NCI-H1048 (cell line): ENCODE measurements around the gene TBX21.

Source experiments
- DNase-seq: peaks from one replicate; lab custom pipeline; 2025; lab: John Stamatoyannopoulos, UW

The TBX21 gene

DNA sequence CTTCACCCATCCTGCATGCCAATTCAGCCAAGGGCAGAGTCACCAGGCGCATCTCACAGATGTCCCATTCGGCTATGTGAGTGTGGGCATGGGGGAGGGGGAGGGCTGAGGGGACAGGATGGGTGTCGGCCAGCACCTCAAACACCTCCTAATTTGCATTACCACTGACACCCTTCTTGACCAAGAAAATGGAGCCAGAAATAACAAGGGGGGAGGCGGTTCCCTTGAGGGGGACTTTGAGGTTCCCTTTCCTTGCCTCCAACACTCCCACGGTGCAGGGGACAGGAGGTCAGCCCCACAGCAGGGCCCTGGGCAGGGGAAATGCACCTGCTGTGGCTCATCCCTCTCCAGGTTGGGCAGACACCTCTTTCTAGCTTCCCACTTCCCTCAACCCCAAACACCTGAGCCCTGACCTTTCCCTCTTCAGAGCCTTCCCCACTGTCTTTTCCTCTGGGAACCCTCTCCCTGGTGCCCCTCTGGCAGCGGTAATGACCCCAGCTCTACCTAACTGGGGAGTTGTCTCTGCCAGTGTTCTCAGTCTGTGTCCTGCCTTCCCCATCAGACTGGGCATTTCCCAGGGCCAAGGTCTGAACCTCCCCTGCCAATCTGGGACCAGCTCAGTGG lies 18.2 kb upstream of the TBX21 start:
- no peak for DNase-seq

DNA sequence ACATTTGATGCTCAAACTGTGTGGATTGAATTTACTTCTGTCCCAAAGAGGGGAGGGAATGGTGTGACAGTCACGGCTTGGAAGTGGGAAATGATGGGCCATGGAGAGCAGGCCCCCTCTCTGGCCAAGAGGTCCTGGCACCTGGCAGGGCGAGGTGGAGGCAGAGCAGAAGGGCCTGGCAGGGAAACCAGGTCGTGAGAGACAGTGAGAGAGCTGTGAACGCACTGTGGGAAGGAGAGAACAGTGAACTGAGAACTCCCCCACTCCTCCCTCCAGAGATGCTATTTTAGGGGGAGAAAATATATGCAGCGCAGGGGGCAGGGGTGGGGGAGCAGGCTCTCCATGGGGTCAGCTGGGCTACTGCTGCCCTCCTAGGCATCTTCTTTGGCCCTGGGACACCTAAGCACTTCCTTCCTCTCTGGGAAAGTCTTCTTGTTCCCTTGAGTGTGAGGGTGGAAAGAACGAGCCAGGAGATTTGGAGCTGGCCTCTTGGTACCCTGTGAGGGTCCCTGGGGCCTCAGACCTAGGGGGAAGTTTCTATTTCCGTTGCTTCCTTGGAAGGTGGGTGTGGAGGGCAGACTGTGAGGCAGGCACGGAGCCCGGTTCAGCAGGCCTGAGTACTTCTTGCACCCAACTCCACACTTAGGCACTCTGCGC lies 17.2 kb upstream of the TBX21 start:
- no peak for DNase-seq

DNA sequence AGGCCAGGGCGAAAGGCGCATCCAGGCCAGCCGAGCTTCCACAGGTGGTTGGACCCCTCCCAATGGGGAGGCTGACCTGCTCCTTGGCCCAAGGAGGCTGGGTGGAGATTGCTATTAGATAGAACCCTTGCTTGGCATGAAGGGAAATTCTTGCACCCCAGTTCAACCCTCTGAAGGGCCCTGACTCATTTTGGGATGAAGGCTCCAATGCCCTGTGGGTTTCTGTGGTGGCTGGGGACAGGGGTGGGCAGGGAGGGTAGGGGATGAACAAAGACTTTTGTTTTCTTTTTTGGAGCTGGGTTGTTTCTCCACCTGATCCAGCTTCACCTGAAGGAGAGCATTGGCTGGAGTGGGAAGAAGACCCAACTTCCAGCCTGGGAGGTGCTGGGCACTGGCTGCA lies 16.7 kb upstream of the TBX21 start:
- no peak for DNase-seq

DNA sequence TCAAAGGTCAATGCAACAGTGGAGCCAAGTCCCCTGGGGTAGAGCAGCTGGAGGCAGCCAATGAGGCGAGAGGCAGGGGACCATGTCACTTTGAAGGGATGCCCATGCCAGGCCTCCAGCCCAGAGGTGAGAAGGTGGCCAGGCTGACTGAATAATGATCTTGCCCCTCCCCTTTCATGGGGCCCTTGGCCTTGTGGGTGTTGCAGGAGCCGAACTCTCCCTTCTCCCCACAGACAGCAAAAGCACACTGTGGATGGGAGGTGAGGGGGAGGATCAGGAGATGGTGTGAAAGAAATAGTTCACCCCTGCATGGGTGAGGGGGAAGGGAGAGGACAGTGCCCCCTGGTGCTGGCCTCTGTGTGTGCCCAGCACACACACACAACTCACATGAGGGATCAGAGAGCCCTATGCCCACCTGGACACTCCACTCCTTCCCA lies 15.8 kb upstream of the TBX21 start:
- DNase-seq: no peak

DNA sequence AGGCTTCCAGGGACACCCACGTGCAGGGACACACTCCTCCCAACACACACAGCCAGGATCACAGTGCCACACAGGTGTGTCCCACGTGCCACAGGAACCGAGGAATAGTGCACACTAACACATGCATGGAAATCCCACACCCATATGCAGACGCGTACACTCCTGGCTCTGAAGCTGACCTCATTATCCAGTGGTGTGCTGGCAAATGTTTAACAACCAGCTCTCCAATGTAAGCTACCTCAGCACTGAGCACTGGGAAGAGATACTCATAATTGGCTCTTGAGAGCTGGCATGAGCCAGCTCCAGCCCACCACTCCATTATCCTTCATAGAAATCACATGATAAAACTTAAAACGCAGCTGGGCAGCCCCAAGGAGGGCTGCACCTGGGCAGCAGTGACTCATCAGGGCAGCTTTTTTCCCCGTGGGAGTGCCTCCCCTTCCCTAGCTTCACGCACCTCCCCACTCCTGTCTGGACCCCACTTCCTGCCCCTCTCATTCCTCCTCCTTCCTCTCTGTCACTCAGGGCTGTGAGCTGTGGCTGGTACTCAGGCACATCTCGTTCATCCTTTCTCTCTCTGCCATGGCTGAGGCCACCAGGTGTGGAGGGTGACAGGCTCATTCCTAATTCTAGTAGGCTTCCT lies 14.9 kb upstream of the TBX21 start:
- no peak for DNase-seq

DNA sequence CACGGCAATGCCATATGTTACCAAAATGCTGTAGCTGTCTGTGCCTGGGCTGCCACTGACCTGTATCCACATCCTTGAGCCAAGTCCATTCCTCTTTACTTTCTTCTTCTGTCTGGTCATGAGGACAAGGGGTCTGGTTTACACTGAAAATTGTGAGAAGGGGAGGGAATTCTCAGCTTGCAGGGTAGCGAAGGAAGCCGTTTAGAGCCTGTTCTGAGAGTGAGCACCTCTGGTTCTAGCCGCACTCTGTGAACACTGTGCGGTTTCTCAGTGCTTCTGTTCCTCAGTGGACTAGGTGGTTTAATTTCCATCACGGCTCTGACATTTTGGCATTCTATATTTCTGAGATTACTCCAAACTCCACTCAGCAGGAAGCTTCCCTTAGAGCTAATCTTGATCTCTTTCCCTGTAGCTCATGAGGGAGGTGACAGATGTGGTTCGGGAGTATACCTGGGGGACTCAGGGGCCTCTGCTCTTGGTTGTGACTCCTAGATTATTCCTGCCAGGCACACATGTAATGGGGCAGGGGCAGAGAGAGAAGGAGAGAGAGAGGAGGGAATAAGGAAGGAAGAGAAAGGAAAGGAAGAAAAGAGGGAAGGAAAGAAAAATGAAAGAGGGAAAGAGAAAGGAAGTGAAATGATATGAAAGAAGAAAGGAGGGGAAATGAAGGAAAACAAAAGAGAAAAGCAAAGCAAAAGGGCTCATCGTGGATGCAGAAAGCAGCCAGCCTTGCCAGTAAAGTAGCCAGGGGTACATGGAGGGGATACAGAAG lies 14.2 kb upstream of the TBX21 start:
- no peak for DNase-seq

DNA sequence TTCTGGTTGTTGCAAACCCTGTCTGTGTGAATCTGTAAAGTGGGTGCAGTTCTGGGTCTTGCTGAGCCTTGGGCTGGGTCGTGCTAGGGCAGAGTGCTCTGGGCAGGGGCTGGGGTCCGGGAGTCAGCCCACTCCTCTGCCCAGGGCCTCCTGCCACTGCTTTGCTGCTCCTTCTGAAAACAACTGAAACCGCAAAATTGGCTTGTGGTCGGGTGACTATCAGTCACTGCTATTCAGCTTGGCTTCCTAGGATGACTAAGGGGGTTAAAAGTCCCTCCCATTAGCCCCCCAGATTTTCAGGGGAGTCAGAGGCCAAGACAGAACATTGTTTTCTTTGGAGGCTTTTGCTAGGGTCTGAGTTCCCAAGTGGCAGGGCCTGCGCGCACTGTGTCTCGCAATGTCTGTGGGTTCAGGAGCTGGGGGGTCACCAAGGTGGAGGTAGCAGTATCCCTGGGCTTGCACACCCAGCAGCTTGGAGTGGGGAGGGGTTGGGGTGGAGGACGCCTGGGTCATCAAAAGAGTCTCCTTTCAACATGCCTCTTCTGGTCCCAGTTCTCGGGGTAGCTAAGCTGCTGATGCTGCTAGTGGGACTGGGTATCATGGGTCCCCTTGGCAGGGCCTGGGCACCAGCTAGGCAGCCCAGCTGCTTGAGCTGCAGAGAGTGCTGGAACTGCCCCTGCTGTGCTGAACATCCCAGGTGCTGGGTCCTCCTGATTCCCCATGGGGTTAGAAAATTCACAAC lies 13.5 kb upstream of the TBX21 start:
- no peak for DNase-seq

DNA sequence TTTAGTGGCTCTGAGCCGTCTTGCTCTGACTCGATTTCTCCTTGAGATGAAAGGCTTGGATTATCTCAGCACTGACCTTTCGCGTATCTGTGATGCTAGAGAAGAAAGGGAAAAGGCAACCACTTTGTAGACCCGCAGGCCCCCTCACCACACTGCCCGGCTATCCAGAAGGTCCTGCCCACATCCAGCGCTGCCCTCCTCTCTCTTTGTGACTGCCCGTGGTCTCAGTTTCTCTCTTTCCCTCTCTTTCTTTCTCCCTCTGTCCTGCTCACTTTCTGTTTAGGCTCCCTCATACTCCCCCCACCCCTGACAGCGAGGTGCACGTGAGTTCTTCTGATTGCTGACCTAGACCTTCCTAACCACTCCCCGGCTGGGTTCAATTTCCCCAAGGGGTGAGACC lies 12.8 kb upstream of the TBX21 start:
- DNase-seq: no peak

DNA sequence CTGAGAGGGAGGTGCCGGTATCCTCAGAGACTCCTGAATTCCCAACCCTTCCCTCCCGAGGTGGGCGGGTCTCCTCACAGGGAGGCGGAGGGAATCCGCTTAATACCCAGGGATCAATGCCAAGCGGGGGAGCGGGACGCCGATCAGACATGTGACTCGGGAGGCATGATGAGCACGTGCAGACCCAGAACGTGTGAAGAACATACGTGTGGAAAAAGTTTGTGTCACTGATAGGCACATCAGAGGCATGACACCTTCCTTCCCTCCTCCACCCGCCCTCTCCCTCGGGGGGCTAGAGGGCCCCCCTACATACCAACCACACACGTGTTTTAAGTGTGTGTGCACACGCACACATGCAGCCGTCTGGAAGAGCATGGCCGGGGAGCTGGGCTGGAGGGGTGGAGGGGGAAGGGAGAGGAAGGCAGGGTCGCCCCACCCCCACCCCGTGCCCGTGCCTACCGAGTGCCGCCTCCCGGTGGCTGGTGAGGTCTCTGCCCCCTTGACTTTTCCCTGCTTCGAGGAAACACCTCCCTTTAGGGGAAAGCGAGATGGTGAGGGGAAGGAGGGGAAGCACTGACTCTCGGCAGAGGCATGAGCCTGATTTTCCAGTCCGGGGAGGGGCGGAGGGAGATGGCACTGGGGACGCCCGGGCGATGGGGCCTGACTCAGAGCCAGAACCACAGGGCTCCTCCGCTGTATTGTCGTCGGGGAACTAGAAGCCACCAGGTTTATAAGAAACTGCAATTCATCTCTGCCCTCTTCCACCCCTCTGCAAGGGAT lies 12.1 kb upstream of the TBX21 start:
- DNase-seq: no peak

DNA sequence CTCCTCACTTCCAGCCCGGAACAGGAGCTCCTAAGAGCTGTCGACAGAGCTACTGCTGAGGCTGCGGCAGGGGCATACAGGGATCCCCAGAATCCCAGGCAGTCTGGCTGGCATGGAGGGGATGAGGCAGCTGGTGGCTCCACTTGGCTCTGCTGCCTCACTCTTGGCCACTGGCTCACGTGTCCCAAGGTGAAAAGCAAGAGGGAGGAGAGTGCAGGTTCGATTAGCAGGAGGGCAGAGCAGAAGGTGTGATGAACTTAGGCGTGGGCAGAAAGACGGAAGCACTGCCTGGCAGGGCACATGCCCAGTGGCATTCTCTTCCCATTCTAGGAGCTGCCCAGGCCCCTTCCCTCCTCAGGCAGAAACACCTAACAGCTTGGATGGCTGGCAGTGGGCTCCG lies 11.3 kb upstream of the TBX21 start:
- no peak for DNase-seq

DNA sequence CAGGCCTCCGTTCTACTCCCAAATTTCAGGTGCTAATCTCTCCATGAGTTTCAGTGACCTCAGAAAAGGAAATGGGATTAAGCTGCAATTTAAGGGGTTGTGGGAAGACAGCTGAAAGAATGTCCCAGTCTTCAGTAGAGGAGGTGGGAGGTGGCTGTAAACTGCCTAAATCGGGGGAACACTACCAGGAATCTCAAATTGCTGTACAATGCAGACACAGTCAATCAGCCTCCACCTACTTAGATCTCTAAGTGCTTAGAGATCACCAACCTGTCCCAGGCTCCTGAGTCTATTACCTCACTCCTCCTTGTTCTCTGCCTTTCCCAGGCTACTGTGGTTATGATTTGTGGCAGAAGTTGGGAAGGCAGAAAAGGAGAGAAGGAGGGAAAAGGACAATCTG lies 8.3 kb upstream of the TBX21 start:
- no peak for DNase-seq

DNA sequence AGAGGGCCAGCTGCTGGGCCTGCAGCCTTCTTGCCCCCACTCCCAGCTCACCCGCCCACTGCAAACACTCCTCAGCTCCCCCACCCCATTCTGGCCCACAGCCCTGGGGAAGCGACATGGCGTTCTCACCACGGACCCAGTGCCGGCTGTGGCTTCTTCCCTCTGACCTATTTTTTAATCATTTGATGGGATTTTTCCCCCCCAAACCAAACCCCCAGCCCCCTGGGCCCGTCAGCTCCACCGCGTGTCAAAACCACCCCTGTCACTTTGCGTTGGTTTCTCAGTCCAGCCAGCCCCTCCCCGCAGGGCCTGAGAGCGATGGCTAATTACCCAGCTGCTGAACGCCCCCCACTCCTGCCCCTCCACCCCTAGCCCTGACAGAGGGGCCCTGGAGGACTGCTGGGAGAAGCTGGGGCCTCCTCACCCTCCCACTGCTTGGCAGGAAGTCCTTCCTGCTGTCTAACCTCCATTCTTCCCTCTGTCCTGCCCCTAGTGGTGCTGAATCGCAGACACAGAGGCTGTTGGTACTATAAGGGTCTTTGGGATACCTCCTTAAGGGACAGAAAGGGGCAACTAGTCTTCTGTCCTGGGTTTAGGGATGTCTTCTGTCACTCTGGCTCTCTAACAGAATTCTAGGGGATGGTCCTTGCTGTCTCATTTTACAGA lies 7.5 kb upstream of the TBX21 start:
- DNase-seq: no peak

DNA sequence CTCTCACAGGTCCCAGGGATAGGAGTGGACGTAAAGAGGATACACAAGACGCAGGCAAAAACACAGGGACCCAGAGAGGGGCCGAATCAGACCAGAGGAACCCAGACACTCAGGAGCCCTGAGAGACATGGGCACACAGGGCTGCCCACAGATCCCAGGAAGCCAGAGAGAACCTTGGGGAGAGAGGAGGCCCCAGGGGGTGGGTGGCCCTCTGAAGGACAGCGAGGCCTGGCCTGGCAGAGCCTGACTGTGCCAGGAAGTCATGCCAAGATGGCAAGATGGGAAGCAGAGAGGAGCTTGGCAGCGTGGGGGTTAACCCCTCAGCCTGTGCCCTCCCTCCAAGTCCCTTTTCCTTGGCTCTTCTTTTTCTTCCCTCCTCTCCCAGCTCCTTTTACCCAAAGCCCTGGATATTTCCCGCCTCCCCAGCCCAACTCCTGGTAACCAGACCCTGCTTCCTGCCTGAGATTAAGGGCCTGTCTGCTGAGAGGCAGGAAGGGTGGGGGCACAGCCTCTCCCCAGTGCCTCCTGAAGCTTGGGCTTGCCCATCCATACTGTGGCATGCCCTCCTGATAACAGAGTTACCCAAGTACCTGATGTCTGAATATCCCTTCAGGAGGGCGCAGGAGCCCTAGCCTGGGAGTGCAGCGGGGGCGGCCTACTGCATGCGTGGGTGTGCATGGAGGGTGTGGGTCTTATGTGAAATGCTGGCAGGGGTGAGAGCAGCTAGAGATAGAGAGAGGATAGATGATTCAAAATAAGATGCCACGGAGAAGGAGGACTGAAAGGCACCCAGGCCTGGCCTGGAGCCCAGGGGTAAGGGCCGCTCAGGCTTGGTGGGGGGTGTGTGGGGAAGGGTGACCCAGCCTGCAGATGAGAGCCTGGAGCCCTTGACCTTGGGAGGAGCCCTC lies 6.0 kb upstream of the TBX21 start:
- DNase-seq: no peak

DNA sequence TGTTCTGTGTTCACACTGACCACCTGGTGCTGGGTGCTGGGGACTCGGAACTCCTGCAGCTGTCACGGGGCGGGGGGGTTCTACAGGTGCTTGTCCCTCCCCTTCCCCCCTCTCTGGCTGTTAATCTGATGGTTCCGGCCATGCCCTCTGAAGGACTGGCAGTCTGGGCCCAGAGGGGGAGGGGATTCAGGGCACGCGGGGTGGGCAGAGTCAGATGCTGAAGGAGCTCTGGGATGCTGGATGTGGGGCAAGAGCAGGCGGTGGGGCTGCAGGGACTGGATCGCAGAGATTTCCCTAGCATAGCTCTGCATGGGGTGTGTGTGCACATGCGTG lies 5.4 kb upstream of the TBX21 start:
- no peak for DNase-seq

DNA sequence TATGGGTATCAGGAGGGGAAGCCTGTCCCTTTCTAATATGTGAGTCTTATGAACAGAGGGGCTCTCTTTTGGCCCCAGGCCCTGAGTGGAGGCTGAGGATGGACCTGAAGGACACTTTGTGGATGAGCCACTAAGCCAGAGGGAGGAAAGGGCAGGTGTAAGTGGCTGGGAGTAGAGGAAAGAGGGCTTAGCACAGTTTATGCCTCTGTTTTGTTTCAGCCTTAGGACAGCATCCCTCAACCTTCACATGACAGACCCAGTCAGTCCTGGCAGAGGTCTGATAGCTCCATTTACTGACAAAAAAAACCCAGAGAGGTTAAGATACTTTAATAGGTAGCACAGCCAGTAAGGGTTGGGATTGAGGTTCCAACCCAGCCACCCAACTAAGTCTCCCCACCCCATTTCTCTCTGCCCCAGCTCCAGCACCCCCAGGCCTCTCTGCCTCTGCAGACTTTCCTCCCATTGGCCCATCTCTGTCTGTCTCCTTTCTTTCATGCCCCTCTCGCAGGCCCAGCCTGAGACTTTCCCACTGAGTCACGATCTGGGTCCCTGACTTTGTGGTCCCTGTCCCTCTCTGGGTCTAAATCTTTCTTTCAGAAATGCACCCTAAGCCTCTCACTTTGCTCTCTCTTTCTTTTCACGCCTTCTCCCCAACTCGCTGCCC lies 4.7 kb upstream of the TBX21 start:
- no peak for DNase-seq

DNA sequence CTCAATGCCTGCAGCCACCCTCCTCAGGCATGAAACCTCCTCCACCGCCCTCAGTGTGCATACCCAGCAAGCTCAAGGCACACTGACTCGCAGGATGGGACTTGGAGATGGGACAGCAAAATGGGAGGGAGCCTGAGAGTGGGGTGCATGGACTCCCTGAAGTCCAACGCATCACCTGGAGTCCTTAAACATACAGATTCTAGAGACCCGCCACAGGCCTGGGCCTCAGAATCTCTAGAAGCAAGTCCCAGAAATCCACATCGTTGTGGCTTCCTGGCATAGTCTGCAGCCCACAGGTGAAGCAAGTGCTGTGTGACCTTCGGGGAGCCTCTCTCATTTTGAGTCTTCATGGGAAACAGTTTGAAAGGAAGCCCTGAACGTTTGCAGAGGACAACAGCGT lies 3.6 kb upstream of the TBX21 start:
- no peak for DNase-seq

DNA sequence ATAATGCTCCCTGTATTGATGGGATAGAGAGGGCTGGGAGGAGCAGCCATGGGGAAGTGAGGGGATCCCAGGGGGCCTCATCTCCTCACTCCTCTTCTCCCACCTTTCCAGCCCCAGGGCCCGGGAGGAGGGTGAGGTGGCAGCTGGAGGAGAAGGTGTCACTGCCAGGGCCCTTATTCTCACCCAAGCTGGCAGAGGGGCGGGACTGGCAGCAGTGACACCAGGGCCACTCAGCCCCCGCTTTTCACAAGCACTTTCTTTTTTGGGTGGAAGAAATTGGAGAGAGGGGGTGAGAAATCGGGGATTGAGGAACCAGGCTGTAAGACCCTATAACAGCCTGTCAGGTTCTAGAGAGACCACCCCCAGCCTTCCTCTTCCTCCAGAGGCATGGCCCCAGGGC lies 2.4 kb upstream of the TBX21 start:
- no peak for DNase-seq

DNA sequence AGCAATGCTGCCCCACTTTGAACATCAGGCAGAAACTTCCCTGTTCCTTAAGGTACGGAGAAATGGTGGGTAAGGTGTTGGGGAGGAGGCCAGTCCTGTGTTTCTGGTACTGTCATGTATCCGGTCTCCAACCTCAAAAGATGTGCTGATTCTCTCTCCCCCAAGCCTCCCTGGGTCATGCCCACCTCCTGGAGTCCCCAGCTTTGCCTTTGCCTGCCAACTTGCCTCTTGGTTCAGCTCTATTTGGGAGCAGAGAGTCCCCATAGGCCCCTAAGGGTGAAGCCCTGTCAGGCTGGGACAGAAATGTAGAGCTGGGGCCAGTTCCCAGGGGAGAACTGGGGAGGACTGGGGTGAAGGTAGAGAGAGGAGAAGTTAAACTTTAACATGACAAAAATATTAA lies 1.6 kb upstream of the TBX21 start:
- DNase-seq: no peak

DNA sequence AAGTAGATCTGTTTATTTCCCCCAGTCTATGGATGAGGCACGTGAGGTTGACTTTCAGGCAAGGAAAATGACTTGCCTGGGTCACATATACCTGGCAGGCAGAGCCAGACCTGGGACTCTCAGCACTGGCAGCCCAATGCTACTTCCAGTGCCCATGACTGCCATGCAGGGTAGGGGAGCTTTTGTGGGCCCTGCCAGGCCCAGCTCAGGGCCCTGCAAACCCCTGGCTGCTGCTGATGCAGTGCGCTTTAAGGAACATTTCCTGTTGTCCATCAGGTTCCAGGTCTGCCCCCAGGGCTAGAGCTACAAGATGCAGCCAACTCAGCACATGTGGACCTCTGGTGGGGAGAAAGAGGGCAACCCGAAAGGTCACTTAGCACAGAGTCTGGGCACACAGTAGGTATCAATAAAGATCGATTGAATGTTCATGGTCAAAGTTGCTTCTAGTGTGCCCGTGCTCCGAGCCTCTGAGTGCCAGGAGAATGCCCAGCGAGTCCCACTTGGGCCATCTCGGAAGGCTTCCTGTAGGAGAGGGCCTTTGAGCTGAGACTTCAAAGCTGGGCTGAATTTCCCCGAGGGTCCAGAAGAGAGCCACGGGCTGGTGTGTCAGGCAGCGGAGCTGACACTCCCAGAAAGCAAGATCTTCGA lies 513 bp upstream of the TBX21 start:
- DNase-seq: no peak
